CD8-positive, alpha-beta memory T cell (primary cell): Measurements from ENCODE around the gene ZNF212. TPM values are rescaled to one million over a fixed set of nuclear protein-coding genes. Genes with fewer than 3 reads are reported as not detected.
"Not testable (repeated sequence)": the region's sequence is repeated elsewhere in the genome, so short reads cannot be mapped to it uniquely, and the experiment has no call there.

ENCODE experiments used
- CTCF ChIA-PET: fragments of 350-600 bp; sonication (Branson Sonifier 250); formaldehyde crosslinking; loops from one replicate; lab custom pipeline; 2021; ENCODE audit warnings: antibody characterized with exemption; lab: Charles Lee
- POLR2A ChIA-PET: fragments of 350-600 bp; sonication (Branson Sonifier 250); formaldehyde crosslinking; loops from one replicate; lab custom pipeline; 2021; ENCODE audit warnings: antibody characterized with exemption; lab: Charles Lee
- DNase-seq, 5 donors: peaks; one replicate each; pipeline versions ENCODE4 v3.0.0 to v3.0.0-alpha.2; 2020 to 2022; ENCODE audit warnings: mixed read lengths in 1 of 5
- H3K27ac ChIP-seq: one replicate; pipeline ENCODE4 v1.7.0; 2013; ENCODE audit warnings: low read depth, mild to moderate bottlenecking, low read length, moderate library complexity
- H3K27me3 ChIP-seq: 2 replicates; pipeline ENCODE4 v1.7.0; 2013; ENCODE audit warnings: low read length, mild to moderate bottlenecking; ENCODE audit not compliant: insufficient read depth, poor library complexity, severe bottlenecking
- H3K36me3 ChIP-seq: 2 replicates; pipeline ENCODE4 v1.7.0; 2013; ENCODE audit warnings: mild to moderate bottlenecking, low read length, moderate library complexity; ENCODE audit not compliant: insufficient read depth
- H3K4me1 ChIP-seq: 2 replicates; pipeline ENCODE4 v1.7.0; 2013; ENCODE audit warnings: mild to moderate bottlenecking, low read length, moderate library complexity; ENCODE audit not compliant: insufficient read depth
- H3K4me3 ChIP-seq: 2 replicates; pipeline ENCODE4 v1.7.0; 2013; ENCODE audit warnings: mild to moderate bottlenecking, low read length
- H3K9me3 ChIP-seq: 2 replicates; pipeline ENCODE4 v1.7.0; 2013; ENCODE audit warnings: mild to moderate bottlenecking, low read length
- H3K27ac Mint-ChIP-seq, 8 donors: one replicate each; pipeline ENCODE4 v1.8.0; 2020 to 2021; ENCODE audit warnings: mixed read lengths in 8 of 8, mild to moderate bottlenecking in 6 of 8, inconsistent platforms in 3 of 8, moderate library complexity in 3 of 8
- H3K27me3 Mint-ChIP-seq, 2 donors: one replicate each; pipeline ENCODE4 v1.8.0; 2020 to 2021; ENCODE audit warnings: mixed read lengths in 2 of 2, mild to moderate bottlenecking in 1 of 2, moderate library complexity in 1 of 2
- H3K36me3 Mint-ChIP-seq, 3 donors: one replicate each; pipeline ENCODE4 v1.8.0; 2020 to 2021; ENCODE audit warnings: mixed read lengths in 3 of 3, inconsistent platforms in 1 of 3, mild to moderate bottlenecking in 1 of 3
- H3K4me1 Mint-ChIP-seq, 3 donors: one replicate each; pipeline ENCODE4 v1.8.0; 2020 to 2021; ENCODE audit warnings: mixed read lengths in 3 of 3, inconsistent platforms in 1 of 3, mild to moderate bottlenecking in 1 of 3
- H3K4me3 Mint-ChIP-seq, 7 donors: one replicate each; pipeline ENCODE4 v1.8.0; 2020 to 2021; ENCODE audit warnings: mixed read lengths in 7 of 7, mild to moderate bottlenecking in 6 of 7, moderate library complexity in 4 of 7, inconsistent platforms in 2 of 7
- H3K9me3 Mint-ChIP-seq, 5 donors: one replicate each; pipeline ENCODE4 v1.8.0; 2020 to 2022; ENCODE audit warnings: mixed read lengths in 5 of 5, mild to moderate bottlenecking in 3 of 5, moderate library complexity in 2 of 5, inconsistent platforms in 1 of 5
- polyA plus RNA-seq: library from polyadenylated mRNA; unstranded; fragments of 300-500 nt; fragmentation: Illumina TruSeq; gene quantifications from one replicate; pipeline ENCODE4 v1.2.3, GENCODE V29; 2021
- total RNA-seq, 2 experiments: library from RNA; stranded (reverse); gene quantifications; one replicate each; pipeline ENCODE4 v1.2.3, GENCODE V29; 2021

The ZNF212 gene
- total and polyA plus RNA-seq, 3 experiments from 2014 or later = 8.6 to 16.6 (median 14.7) TPM

GRCh38 chr7:149261316-149261828 lies 21.9 kb downstream of the ZNF212 start:
- no peaks in the 10 kb centered on the region for H3K27me3 Mint-ChIP-seq
- peak overlapping the region; percentile 87 to 97 (median 93) for H3K27ac Mint-ChIP-seq
- DNase-seq = no peak
- peak overlapping the region; percentile 75 for H3K4me3 ChIP-seq
- peaks cover 24% of the 10 kb centered on the region for H3K4me1 ChIP-seq
- peaks cover 6% of the 10 kb centered on the region for H3K36me3 ChIP-seq
- H3K9me3 ChIP-seq = no peaks in the 10 kb centered on the region
- peak overlapping the region; percentile 50 for H3K27ac ChIP-seq
- H3K9me3 Mint-ChIP-seq = no peaks in the 10 kb centered on the region
- peaks cover 0 to 26% (median 5%) of the 10 kb centered on the region in 3 donors for H3K36me3 Mint-ChIP-seq
- CTCF ChIA-PET = interaction anchor here (0.6 to 3.9 kb wide), 19 partner anchors 10 to 235 kb away, joined by 3 to 46 read pairs (median 4); partner anchors contain the start of genes ZNF212, ZNF282 and ZNF398
- H3K4me1 Mint-ChIP-seq = peaks cover 27 to 50% (median 36%) of the 10 kb centered on the region in 3 donors
- H3K4me3 Mint-ChIP-seq = peak overlapping the region; percentile 79 to 89 (median 87)
- H3K27me3 ChIP-seq = no peaks in the 10 kb centered on the region
- POLR2A ChIA-PET = interaction anchor here (0.5 to 2.1 kb wide), 5 partner anchors 23 to 364 kb away, joined by 3 to 26 read pairs (median 7); partner anchors contain the start of gene ZNF777

GRCh38 chr7:149261829-149262617 lies 22.6 kb downstream of the ZNF212 start, which contains the start of gene ZNF783:
ZNF783 (plus strand) TSS chr7:149262196; CDS start chr7:149262334, 138 bp downstream.
- peaks cover 11% of the 10 kb centered on the region for H3K36me3 ChIP-seq
- Mint-ChIP-seq H3K4me3 (peak within 1 kb of the TSS; percentile 84 to 89 (median 87)), H3K9me3 (no peaks in the 10 kb centered on the region), H3K27ac (peak within 1 kb of the TSS; percentile 87 to 97 (median 93)), H3K36me3 (peaks cover 4 to 28% (median 6%) of the 10 kb centered on the region in 3 donors), H3K27me3 (no peaks in the 10 kb centered on the region), H3K4me1 (peaks cover 27 to 52% (median 36%) of the 10 kb centered on the region in 3 donors)
- POLR2A ChIA-PET = interaction anchor here (1.1 to 2.1 kb wide), 4 partner anchors 22 to 363 kb away, joined by 4 to 26 read pairs (median 8); partner anchors contain the start of gene ZNF777
- no peaks in the 10 kb centered on the region for H3K27me3 ChIP-seq
- CTCF ChIA-PET = interaction anchor here (0.6 to 3.9 kb wide), 23 partner anchors 11 to 234 kb away, joined by 3 to 46 read pairs (median 4); partner anchors contain the start of genes ZNF212, ZNF282 and ZNF398
- peak; percentile 75 to 91 (median 87) for DNase-seq
- peak within 1 kb of the TSS; percentile 75 for H3K4me3 ChIP-seq
- no peaks in the 10 kb centered on the region for H3K9me3 ChIP-seq
- H3K27ac ChIP-seq = peak within 1 kb of the TSS; percentile 50
- H3K4me1 ChIP-seq = peaks cover 24% of the 10 kb centered on the region

- H3K9me3 ChIP-seq = no peaks in the 10 kb centered on the region
- ChIA-PET CTCF (no interaction called here), POLR2A (interaction anchor here (1.3 kb wide), 1 partner anchor 18 kb away, joined by 4 read pairs; no protein-coding TSS in a partner anchor)
- H3K27ac Mint-ChIP-seq = peak overlapping the region in 2 of 8 donors; percentile 2 to 3
- no peaks in the 10 kb centered on the region for H3K9me3 Mint-ChIP-seq
- no peak overlapping the region for H3K4me3 ChIP-seq
- H3K36me3 ChIP-seq = peaks cover 24% of the 10 kb centered on the region
- H3K4me1 ChIP-seq = peaks cover 20% of the 10 kb centered on the region
- peaks cover 16 to 64% (median 21%) of the 10 kb centered on the region in 3 donors for H3K36me3 Mint-ChIP-seq
- H3K4me3 Mint-ChIP-seq = no peak overlapping the region
- no peak for DNase-seq
- H3K27me3 ChIP-seq = no peaks in the 10 kb centered on the region
- H3K4me1 Mint-ChIP-seq = peaks cover 26 to 55% (median 36%) of the 10 kb centered on the region in 3 donors
- H3K27me3 Mint-ChIP-seq = no peaks in the 10 kb centered on the region
- H3K27ac ChIP-seq = no peak overlapping the region
Measured at GRCh38 chr7:149266451-149266850, 27.0 kb downstream of the ZNF212 start.

GRCh38 chr7:149267733-149268132 lies 28.3 kb downstream of the ZNF212 start:
- H3K4me3 ChIP-seq = no peak overlapping the region
- Mint-ChIP-seq H3K36me3 (peaks cover 16 to 73% (median 21%) of the 10 kb centered on the region in 3 donors), H3K27ac (peak overlapping the region in 1 of 8 donors; percentile 7), H3K27me3 (no peaks in the 10 kb centered on the region), H3K4me3 (peak overlapping the region in 1 of 7 donors; percentile 82), H3K4me1 (peaks cover 23 to 50% (median 30%) of the 10 kb centered on the region in 3 donors), H3K9me3 (no peaks in the 10 kb centered on the region)
- H3K27ac ChIP-seq = no peak overlapping the region
- no peaks in the 10 kb centered on the region for H3K9me3 ChIP-seq
- ChIA-PET CTCF (no interaction called here), POLR2A (no interaction called here)
- H3K27me3 ChIP-seq = no peaks in the 10 kb centered on the region
- H3K4me1 ChIP-seq = peaks cover 14% of the 10 kb centered on the region
- H3K36me3 ChIP-seq = peaks cover 24% of the 10 kb centered on the region
- DNase-seq = no peak

GRCh38 chr7:149274424-149274823 lies 35.0 kb downstream of the ZNF212 start:
- POLR2A ChIA-PET, H3K9me3 ChIP-seq, H3K27me3 Mint-ChIP-seq, H3K9me3 Mint-ChIP-seq, H3K4me3 ChIP-seq, H3K4me3 Mint-ChIP-seq, DNase-seq, H3K4me1 ChIP-seq, H3K27ac Mint-ChIP-seq, H3K27ac ChIP-seq, H3K27me3 ChIP-seq: not testable (repeated sequence)
- peaks cover 0 to 78% (median 27%) of the 10 kb centered on the region in 3 donors for H3K36me3 Mint-ChIP-seq
- CTCF ChIA-PET = interaction anchor here (1.9 kb wide), 1 partner anchor 10 kb away, joined by 7 read pairs; no protein-coding TSS in a partner anchor
- H3K36me3 ChIP-seq = peaks cover 20% of the 10 kb centered on the region
- H3K4me1 Mint-ChIP-seq = peaks cover 10 to 16% (median 13%) of the 10 kb centered on the region in 3 donors

- Histone ChIP-seq H3K36me3 (peaks cover 16% of the 10 kb centered on the region), H3K27ac (no peak overlapping the region), H3K27me3 (no peaks in the 10 kb centered on the region), H3K4me1 (no peaks in the 10 kb centered on the region), H3K4me3 (no peak overlapping the region), H3K9me3 (no peaks in the 10 kb centered on the region)
- ChIA-PET CTCF (no interaction called here), POLR2A (no interaction called here)
- Mint-ChIP-seq H3K4me1 (peaks cover 11 to 15% (median 14%) of the 10 kb centered on the region in 3 donors), H3K9me3 (no peaks in the 10 kb centered on the region), H3K27me3 (no peaks in the 10 kb centered on the region), H3K27ac (no peak overlapping the region), H3K4me3 (no peak overlapping the region), H3K36me3 (peaks cover 0 to 69% (median 25%) of the 10 kb centered on the region in 3 donors)
- no peak for DNase-seq
Measured at GRCh38 chr7:149277871-149278270, 38.4 kb downstream of the ZNF212 start.

- H3K27ac Mint-ChIP-seq = peak overlapping the region in 1 of 8 donors; percentile 21
- no peaks in the 10 kb centered on the region for H3K27me3 Mint-ChIP-seq
- peaks cover 13% of the 10 kb centered on the region for H3K36me3 ChIP-seq
- H3K9me3 ChIP-seq = no peaks in the 10 kb centered on the region
- CTCF ChIA-PET = no interaction called here
- no peak overlapping the region for H3K4me3 ChIP-seq
- no peaks in the 10 kb centered on the region for H3K9me3 Mint-ChIP-seq
- no peak overlapping the region for H3K27ac ChIP-seq
- H3K27me3 ChIP-seq = no peaks in the 10 kb centered on the region
- H3K36me3 Mint-ChIP-seq = peaks cover 0 to 66% (median 21%) of the 10 kb centered on the region in 3 donors
- POLR2A ChIA-PET = no interaction called here
- DNase-seq = no peak
- no peaks in the 10 kb centered on the region for H3K4me1 ChIP-seq
- H3K4me1 Mint-ChIP-seq = peaks cover 8 to 14% (median 10%) of the 10 kb centered on the region in 3 donors
- no peak overlapping the region for H3K4me3 Mint-ChIP-seq
Measured at GRCh38 chr7:149278396-149278795, 38.9 kb downstream of the ZNF212 start.
